ENCODE data around the gene CNTLN.
"Not testable (repeated sequence)": the region's sequence is repeated elsewhere in the genome, so short reads cannot be mapped to it uniquely, and the experiment has no call there.

Gene CNTLN

DNA sequence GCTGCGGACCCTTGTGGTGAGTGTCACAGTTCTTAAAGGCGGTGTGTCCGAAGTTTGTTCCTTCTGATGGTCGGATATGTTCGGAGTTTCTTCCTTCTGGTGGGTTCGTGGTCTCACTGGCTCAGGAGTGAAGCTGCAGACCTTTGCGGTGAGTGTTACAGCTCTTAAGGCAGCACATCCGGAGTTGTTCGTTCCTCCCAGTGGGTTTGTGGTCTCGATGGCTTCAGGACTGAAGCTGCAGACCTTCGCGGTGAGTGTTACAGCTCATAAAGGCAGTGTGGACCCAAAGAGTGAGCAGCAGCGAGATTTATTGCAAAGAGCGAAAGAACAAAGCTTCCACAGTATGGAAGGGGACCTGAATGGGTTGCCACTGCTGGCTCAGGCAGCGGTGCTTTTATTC is 42.7 kb downstream of the CNTLN start:
- DNase-seq, result not testable (repeated sequence)

DNA sequence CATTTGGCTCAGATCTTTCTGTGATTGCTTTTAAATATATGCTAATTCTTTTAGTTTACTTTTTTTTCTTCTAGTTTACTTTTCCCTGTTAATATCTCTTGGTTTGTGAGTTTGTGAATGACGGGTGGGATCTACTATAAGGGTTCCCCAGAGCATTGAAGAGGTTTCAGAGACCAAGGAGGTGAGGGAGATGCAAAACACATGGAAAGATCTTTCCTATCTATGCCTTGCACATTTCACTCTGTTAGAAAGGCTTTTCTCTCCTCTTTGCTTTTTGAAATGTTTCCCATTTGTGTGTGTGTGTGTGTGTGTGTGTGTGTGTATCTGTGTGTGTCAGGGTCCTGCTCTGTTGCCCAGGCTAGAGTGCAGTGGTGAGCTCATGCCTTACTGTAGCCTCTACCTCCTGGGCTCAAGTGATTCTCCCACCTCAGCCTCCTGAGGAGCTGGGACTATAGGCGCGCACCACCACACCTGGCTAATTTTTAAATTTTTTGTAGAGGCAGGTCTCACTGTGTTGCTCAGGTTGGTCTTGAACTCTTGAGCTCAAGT is 50.7 kb downstream of the CNTLN start:
- no peak for DNase-seq

DNA sequence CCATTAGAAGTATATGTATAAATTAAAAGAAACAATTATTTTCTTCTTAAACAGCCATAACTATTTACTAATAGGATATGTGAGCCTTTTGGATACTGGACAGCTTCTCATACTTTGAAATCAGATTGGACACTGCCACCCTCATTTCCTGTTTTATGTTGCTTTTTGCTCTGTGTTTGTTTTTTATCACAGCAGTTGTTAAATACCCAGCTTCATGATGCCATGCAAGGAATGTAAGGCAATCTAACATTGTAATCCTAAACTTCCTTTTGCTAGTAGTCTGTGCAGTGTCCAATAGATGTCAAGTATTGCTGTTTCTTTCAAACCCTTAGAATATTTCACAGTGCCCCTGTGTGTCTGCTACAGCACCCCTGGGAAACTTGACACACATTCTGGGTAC is 56.2 kb downstream of the CNTLN start:
- no peak for DNase-seq

DNA sequence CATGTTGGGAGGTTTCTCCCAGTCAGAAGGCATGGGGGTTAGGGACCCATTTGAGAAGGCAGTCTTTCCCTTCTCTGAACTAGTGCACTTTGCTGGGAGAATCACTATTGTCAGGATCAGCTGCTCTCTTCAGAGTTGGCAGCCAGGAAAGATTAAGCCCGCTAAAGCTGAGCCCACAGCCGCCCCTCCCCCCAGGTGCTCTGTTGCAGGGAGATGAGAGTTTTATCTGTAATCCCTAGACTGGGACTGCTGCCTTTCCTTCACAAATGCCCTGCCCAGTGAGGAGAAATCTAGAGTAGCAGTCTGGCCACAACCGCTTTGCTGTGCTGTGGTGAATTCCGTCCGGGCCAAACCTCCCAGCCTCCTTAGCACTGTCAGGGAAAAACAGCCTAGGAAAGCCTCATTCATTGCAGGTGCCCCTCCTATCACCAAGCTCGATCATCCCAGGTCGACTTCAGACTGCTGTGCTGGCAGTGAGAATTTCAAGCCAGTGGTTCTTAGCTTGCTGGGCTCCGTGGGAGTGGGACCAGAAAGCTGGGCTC is 69.8 kb downstream of the CNTLN start:
- no peak for DNase-seq

DNA sequence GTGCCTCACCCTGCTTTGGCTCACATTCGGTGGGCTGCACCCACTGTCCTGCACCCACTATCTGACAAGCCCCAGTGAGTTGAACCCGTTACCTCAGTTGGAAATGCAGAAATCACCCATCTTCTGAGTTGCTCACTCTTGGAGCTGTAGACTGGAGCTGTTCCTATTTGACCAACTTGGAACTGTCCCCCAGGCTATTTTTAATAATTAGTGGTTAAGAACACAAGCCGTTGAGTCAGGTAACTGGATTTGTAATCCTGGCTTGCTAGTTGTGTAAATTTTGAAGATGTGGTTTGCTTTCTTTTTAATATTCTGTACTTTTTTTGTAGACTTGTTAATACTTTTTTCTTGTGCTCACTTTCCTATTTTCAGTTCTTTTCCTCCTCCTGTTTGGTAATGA is 81.2 kb downstream of the CNTLN start:
- no peak for DNase-seq

DNA sequence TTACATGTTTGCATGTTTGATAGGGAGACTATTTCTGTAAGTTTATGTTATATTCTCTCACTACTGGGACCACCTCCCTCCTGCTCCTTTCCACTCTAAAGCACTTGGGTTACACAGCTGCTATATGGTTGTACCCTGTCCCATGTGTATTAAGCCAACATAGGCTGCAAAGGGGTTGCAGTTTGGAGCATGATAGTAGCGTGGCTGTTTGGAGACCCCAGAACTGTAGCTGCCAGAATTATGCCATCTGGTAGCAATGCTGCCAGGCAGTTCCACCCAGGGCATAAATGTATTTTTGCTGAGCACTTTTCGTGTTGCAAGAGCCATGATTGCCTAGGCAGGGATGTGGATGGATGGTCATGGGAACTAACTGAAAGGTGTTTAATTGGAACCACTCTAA is 81.8 kb downstream of the CNTLN start:
- no peak for DNase-seq

DNA sequence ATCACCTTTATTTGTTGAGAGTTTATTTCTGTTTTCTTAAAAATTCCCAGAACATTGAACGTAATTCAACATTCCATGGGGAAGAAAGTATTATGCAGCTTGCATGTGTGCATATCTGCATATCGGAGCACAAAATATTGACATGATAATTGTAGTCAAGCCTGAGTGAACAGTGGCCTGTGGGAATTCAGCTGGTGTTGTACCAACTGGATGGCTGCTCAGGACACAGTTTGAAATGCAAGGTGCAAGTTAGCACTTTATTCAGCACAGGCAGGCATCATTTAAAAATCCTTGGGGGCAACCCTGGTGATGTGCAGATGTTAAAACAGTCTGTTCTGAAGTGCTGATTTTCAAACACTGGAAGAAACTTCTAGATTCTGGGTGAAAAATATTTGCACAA is 82.4 kb downstream of the CNTLN start:
- DNase-seq, result no peak

DNA sequence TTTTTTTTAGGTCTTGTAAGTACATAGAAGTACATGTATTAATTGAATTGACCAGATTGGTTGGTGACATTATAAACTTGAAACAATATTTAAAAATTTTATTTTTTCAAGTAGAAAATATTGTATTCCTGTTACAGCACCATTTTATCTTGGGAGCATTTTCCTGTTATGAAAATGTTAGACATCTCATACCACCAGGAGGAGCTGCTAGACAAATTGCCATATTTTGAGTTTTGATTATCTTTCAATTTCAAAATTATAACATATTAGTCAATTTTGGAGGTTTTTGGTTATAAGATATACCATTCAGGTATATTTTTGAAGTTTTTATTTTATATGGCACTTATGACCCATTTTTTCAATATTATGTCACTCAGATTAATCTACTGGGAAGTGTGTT is 84.4 kb downstream of the CNTLN start:
- no peak for DNase-seq

DNA sequence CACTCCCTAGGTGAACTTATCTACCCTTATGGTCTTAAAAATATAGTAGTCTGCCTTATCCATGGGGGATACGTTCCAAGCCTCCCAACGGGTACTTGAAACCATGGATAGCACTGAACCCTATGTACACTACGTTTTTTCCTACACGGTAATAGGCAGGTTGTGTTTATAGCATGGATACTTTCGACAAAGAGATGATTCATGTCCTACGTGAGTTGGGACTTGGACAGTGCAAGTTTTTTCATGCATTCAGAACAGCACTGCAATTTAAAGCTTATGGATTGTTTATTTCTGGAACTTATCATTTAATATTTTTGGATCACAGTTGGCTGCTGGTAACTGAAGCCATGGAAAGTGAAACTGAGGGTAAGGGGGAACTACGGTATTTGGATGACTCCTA is 88.1 kb downstream of the CNTLN start:
- DNase-seq, result no peak

DNA sequence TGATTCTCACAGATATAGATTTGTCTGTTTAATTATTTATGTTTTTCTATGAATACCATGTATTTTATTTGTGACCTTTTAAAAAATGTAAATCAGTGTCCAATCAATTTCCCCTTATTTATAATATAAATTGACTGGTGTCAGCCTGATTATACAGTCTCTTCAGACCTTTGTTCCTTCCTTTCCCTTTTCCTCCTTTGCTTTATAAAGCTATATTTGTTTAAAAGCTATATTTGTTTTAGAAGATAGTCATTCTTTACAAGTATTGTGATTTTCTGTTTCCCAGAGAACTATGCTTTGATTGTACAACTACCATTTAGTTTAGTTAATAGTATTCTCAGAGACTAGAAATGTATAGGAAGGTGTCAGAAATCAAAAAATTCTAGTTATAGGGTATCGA is 90.6 kb downstream of the CNTLN start:
- no peak for DNase-seq

DNA sequence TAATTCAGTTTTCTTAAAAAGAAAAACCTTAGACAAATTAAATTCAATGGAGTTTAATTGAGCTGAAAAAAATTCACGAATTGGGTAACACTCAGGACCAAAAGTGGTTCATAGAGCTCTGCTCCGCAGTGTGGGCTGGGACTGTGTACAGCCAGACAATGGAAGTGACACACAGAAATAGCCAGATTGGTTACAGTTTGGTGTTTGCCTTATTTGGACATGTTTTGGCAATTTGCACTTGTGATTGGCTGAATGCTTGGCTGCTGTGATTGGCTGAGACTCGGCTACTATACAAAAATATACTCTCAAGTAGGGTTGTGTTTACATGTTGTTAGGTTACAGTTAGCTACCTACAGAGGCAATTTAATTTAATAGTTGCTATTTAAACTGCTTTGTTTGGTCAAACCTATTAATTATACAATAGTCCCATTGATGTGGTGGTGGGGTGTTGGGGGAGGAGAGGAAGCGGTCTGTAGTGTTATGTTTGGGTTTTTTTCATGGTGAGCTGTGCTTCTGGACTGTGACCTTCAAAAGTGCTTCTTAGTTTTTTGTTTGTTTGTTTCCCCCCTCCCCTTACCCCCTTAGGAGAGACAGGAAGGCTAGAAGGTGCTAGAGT is 95.2 kb downstream of the CNTLN start:
- no peak for DNase-seq

DNA sequence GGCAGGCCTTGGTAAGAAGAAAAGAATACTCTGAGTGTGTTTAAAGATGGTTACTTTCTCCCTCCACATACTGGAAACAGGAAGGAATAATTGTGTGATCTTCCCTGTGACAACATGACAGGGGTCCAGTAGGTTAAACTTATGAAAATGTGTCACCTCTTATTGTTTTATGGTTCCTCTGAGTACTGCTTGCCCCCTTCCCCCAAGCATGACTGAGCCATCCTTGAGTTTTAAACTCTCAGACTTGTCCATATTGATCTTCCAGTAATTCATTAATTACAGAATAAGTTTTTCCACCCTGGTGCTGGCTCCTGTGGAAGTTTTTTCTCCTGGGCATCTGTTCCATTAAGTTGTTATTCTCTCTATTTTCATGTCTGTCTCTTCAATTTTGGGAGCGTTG is 95.8 kb downstream of the CNTLN start:
- DNase-seq, result no peak

DNA sequence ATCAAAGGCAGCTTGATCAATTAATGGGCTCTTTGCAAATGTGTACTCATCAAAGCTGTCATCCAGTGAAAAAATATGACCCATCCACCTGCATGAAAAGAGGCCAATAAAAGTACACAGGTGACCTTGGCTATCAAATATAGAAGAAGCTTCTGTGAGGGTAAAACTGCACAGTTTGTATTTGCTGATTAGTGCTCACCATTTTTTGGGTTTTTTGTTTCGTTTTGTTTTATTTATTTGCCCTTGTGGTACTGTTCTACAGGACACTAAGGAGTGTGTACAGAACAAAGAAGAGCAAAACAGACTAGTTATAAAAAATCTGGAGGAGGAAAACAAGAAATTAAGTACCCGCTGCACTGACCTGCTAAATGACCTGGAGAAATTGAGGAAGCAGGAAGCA is 101.3 kb downstream of the CNTLN start:
- DNase-seq, result no peak

DNA sequence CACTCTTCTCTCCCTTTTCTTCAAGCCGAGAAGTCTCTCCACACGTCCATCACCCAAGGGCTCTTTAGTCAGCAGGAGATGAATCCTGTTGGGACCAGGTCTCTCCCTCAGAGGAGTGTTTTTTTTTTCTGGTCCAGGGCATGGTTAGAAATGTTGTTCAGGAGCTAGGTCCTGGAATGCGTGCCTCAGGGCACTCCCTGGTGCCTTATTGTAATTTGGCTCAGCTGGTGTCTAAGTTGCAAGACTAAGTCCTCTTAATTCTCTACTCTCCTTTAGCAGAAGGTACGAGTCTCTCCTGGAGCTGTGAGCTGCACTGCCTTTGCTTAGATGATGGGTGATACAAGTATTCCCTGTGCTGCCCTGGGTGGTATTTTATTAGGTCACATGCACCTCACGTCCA is 111.9 kb downstream of the CNTLN start:
- no peak for DNase-seq

DNA sequence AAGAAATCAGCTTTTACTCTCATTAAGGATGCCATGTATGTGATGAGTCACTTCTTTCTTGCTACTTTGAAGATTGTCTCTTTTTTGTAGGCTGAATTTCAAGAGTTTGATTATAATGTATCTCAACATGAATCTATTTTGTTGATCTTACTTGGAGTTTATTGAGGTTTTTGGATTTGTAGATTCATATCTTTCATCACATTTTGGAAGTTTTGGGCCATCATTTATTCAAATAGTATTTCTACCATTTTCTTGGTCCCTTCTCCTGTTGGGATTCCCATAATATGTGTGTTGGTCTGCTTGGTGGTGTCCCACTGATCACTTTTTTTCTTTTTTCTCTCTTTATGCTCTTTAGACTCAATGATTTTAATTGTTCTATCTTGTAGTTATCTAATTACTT is 116.3 kb downstream of the CNTLN start:
- DNase-seq, result no peak

DNA sequence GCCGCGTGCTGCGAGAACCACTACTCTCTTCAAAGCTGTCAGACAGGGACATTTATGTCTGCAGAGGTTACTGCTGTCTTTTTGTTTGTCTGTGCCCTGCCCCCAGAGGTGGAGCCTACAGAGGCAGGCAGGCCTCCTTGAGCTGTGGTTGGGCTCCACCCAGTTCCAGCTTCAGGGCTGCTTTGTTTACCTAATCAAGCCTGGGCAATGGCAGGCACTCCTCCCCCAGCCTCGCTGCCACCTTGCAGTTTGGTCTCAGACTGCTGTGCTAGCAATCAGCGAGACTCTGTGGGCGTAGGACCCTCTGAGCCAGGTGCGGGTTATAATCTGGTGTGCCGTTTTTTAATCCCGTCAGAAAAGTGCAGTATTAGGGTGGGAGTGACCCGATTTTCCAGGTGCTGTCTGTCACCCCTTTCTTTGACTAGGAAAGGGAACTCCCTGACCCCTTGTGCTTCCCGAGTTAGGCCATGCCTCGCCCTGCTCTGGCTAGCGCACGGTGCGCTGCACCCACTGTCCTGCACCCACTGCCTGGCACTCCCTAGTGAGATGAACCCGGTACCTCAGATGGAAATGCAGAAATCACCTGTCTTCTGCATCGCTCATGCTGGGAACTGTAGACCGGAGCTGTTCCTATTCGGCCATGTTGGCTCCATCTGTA is 133.8 kb downstream of the CNTLN start:
- not testable (repeated sequence) for DNase-seq

DNA sequence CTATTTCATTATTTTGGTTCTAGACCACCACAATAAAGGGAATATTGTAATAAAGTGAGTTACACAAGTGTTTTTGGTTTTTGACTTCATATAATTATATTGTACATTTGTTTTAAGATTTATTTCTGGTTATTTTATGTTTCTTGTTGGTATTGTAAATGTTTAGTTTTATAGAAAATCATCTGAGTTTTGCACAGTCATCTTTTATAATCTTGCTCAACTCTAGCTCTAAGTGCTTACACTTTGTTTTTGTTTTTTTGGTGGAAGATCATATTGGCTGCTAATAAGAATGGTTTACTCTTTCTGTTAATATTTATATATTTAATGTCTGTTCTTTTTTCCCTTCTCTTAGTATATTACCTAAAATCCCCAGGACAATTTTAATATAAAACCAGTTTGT is 135.0 kb downstream of the CNTLN start:
- no peak for DNase-seq

DNA sequence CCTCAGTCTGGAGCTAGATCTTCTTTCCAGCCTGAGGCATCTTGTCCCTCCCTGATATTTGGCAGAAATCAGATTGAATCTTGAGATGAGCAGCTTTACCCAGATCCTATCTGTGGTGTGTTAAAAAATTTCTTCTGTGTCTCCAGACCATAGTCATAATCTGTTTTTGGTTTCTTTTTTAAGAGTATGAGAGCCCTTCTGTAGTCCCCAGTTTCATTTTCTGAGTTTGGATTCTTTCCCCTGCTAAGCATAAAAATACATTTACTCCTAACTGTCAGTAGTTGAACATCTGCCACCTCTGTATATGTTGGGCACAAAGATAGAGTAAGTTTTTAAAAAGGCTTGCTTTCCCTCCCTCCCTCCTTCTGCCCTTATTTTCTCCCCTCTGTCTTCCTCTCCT is 137.7 kb downstream of the CNTLN start:
- DNase-seq, result no peak

DNA sequence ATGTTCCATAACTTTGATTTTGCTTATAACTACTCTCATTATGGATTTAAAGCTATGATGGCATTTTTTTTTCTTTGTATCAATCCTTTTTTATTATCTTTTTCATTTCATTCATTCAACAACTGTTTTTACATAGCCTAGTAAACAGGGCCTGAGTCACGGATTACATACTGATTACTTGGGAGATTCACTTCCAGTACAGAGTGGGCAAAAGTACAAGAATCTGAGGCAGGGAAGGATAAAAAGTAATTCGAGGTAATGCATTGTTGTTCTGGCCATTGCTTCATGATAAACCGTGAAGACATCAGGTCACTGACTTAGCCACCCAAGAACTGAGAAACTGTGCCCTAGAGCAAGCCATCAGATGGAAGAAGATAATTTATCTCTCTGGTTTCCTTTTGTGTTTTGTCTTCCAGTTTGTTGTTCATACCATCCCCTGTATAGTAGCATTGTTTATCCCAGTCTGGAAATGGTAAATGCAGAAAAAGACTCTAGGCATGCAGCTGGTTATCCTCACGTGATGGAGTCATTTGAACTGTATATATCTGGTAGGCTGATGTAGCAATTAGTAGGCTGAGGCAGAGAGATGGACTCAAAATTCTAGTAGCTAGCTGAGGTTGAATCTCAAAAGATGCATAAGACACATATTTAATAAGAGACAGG is 145.6 kb downstream of the CNTLN start:
- DNase-seq, result no peak

DNA sequence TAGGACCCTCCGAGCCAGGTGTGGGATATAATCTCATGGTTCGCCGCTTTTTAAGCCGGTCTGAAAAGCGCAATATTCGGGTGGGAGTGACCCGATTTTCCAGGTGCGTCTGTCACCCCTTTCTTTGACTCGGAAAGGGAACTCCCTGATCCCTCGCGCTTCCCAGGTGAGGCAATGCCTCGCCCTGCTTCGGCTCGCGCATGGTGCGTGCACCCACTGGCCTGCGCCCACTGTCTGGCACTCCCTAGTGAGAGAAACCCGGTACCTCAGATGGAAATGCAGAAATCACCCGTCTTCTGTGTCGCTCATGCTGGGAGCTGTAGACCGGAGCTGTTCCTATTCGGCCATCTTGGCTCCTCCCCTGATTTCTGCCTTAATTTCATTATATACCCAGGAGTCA is 155.8 kb downstream of the CNTLN start:
- not testable (repeated sequence) for DNase-seq

DNA sequence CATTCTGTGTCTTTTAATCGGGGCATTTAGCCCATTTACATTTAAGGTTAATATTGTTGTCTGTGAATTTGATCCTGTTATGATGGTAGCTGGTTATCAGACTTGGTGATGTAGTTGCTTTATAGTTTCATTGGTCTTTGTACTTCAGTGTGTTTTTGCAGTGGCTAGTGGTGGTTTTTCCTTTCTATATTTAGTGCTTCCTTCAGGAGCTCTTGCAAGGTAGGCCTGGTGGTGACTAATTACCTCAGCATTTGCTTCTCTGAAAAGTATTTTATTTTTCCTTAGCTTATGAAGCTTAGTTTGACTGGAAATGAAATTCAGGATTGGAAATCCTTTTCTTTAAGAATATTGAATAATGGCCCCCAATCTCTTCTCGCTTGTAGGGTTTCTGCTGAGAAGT is 156.9 kb downstream of the CNTLN start:
- DNase-seq, result no peak

DNA sequence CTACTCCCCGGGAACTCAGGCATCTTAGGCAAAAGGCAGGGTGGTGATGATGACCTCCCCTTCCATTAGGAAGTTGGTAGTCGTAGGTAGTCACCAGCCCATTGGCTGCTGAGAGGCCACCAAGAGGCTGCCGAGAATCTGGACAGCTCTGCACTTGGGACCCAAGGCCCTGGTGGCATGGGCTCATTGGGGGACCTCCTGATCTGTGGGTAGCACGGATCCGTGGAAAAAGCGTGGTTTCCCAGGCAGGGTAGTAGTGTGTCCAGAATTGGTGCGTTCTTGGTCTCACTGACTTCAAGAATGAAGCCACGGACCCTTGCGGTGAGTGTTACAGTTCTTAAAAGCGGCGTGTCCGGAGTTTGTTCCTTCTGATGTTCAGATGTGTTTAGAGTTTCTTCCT is 158.8 kb downstream of the CNTLN start:
- no peak for DNase-seq

DNA sequence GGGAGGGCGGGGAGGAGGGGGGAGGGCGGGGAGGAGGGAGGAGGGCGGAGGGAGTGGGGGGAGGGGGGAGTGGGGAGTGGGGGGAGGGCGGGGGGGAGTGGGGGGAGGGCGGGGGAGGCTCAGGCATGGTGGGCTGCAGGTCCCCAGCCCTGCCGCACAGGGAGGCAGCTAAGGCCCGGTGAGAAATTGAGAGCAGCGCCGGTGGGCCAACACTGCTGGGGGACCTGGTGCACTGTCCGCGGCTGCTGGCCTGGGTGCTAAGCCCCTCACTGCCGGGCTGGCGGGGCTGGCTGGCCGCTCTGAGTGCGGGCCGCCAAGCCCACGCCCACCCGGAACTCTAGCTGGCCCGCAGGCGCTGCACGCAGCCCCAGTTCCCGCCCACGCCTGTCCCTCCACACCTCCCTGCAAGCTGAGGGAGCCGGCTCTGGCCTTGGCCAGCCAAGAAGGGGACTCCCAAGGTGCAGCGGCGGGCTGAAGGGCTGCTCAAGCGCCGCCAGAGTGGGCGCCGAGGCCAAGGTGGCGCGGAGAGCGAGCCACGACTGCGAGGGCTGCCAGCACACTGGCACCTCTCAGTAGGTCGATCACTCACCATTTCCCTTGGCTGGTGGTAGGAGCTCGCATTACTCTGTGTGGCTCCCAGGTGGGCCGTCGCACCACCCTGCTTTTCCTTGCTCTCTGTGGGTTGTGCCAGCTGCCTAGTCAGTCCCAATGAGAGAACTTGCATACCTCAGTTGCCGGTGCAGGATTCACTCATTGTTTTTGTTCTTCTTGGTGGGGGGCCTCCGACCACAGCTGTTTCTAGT is 160.2 kb downstream of the CNTLN start:
- DNase-seq, result no peak

Data from CD4-positive, alpha-beta T cell treated with Interleukin-4 for 1 hour (primary cell).